ENCODE results near the gene PCDH11X. TPM values are rescaled to one million over a fixed set of nuclear protein-coding genes. Genes with fewer than 3 reads are reported as not detected.
"Not testable (repeated sequence)": the region's sequence is repeated elsewhere in the genome, so short reads cannot be mapped to it uniquely, and the experiment has no call there.

The PCDH11X gene
- total RNA-seq, 1 donor from 2014 or later = 11.2 TPM

DNA sequence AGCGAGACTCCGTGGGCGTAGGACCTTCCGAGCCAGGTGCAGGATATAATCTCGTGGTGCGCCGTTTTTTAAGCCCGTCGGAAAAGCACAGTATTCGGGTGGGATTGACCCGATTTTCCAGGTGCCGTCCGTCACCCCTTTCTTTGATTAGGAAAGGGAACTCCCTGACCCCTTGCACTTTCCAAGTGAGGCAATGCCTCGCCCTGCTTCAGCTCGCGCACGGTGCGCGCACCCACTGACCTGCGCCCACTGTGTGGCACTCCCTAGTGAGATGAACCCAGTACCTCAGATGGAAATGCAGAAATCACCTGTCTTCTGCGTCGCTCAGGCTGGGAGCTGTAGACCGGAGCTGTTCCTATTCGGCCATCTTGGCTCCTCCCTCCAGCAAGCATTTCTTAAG is 46.1 kb downstream of the PCDH11X start:
- H3K4me3 Mint-ChIP-seq; H3K36me3 Mint-ChIP-seq; H3K9me3 Mint-ChIP-seq; H3K27me3 Mint-ChIP-seq; H3K4me1 Mint-ChIP-seq (ENCODE audit: unreplicated experiment); DNase-seq (ENCODE audit: extremely low spot score, unreplicated experiment); H3K27ac Mint-ChIP-seq: not testable (repeated sequence)
